Stimulated activated CD8-positive, alpha-beta memory T cell treated with anti-CD3 and anti-CD28 coated beads, Interleukin-15, amount 100 ng/mL, for 1 hour (primary cell): ENCODE results near the gene SLC51B.
"Not testable (repeated sequence)": the region's sequence is repeated elsewhere in the genome, so short reads cannot be mapped to it uniquely, and the experiment has no call there.

ENCODE experiments used
- DNase-seq: peaks from one replicate; pipeline ENCODE4 v3.0.0-alpha.2; 2020; ENCODE audit warnings: low read depth

Gene SLC51B

DNA sequence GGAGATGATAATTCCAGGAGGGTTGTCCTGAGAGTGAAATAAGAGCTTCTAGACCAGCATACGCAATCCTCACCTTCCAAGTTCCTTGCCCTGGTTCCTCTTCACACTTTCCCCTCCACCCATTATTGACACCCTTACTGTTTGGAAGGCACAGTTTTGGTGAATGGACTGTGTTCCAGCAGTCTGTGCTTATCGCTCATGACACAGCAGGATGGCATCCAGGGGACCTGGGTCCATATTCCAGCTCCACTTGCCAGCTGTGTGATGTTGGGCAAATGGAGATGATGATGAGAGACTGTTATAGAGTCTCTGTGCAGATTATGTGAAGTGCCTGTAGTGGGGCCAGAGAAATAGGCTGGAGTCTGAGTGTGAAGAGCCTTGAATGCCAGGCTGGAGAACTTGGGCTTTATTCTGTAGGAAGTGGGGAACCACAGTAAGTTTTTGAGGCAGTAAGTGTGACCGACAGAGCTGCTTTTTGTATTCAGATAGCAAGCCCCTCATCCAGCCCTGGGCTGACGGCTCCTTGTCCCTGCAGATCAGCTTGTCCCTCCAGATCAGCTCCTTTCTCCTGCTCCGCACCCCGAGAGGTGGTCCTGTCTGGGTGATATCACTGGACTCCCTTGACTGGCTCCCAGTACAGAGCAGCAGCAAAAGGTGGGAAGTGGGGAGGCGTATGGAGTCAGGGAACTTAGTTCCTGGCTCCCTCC lies 39.5 kb downstream of the SLC51B start:
- no peak for DNase-seq

DNA sequence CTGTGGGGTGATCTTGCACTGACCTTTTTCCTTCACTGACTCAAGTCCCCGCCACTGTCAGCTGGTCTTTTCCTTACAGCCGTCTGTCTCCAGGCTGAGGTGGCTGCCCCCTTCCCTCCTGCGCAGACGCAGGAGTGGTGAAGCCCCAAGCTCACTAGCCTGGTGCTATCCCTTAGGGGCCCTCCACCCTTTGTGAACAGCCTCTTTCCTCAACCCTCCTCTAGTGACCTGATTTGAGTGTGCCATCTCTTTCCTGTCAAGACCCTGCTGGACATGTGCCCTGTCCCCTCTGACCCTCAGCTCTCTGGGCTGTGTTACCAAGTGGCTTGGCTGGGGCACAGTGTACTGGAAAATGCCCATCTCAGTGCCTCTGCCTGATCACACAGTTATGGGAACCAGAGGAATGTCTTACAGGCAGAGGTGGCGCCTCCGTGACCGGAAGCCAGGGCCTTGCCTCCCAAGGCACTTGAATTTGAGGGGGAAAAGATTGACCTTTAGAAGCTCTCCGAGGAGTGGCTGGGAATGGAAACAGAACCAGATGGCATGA lies 40.1 kb downstream of the SLC51B start:
- no peak for DNase-seq

DNA sequence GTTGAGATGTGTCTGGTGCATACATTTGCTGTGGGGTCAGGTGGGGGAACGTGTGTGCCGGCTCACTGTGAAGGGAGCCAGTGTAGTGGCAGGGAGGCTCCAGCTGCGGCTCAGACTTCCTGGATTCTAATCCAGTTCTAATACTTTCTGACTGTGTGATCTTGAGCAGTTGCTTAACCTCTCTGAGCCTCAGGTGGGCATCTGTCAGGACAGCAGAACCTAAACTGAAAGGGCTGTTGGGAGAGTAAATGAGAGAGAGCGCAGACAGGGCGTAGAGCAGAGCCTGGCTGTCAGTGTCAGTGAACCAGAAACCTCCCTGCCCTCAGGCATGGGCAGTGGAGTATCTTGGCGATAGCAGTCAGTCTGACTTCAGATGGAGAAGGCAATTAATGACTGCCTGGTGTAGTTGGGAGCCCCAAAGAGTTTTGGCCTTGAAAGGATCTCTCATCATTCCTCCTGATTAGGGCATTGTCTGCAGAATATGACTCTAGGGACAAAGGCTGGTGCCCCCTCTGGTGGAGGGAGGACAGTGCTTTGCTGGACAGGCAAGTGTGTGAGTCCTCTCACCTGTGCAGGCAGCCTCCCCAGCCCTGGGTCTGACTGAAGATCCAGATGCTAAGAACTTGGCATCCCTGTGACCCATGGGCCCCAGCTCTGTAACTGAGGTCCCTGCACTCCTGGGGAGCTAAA lies 40.9 kb downstream of the SLC51B start:
- no peak for DNase-seq

DNA sequence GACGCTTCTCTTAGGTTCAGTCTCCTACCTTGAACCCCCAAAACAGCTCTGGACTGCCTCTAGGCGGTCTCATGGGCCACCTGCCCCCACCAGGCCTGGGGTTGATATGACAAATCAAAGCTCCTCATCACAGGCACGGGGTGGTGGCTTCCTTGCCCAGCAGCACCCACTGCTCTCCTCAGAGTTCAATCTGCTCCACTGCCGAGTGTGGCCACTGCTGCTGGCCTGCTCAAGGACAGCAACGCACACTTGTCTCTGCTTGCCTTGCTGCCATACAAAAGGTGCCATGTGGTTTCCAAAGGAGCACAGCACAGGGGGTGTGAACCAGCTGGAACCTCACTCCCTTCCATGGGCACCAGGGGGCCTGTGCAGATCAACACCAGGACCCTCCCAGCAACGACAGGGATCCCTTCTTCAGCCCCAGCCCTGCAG lies 41.5 kb downstream of the SLC51B start:
- no peak for DNase-seq

DNA sequence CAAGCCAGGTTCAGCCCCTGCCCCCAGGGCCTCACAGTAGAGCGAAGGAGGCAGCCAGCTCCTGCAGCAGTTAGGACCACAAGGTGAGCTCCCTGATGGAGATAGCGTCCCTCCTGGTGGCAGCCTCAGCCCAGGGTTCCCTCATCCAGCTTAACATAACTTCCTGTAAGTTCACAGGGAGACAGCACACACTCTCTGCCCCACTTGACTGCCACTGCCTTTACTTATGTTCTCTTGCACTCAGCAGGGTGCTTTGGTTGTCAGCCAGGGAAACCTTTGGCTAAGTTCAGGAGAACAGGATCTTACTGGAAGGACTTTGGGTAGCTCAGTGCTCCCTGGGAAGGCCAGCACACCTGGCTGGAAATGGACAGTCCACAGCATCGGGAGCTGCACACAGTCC lies 42.2 kb downstream of the SLC51B start:
- DNase-seq = no peak

DNA sequence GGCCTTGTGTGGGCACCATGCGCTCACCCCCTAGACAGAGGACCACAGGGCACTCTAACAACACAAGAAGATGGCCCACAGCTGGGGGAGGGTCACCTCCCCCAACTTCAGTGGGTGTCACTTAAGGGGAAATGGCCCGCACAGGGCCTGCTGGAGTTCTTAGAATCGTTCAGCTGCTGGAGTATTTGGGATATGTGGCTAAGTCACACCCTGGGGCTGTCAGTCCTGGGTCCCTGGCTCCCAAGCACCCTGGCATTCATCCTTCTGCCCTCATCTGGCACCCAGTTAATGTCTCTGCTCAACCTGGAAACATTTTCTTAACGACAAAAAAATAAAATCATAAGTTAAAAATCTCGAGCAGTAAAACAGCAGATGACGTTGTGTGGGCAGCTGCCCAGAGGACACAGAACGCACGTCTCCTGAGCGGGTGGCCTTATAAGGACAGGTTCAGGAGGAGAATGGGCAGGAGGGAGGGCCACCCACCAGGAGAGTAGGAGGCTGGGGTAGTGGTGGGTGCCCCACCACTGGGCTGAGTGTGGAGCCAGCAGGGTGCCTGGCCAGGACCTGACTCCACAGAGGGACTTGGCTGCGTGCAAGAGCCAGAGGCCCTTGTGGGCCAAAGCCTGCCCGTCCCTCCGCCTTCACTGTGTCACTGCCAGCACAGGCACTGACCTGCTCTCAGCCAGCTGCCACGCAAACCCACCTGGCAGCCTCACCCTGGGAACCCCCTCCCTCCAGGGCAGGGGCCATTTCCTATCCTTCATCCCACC lies 42.9 kb downstream of the SLC51B start:
- no peak for DNase-seq

DNA sequence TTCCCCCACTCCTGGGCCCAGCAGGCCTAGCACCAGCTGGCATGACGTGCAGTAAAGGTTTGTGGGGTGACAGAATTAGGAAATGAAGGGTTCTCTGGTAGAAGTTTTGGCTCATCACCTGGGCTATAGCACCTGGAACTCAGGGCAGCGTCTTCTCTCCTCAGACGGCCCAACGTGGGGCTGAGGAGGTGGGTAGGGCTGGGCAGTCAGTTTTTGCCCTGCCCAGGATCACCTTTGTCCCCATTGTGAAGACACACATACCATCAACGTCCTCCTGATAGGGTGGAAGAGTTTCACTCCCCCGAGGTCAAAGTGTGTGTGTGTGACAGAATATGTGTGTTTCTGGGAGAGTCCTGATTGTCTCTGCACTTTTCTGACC lies 43.4 kb downstream of the SLC51B start:
- DNase-seq = no peak

DNA sequence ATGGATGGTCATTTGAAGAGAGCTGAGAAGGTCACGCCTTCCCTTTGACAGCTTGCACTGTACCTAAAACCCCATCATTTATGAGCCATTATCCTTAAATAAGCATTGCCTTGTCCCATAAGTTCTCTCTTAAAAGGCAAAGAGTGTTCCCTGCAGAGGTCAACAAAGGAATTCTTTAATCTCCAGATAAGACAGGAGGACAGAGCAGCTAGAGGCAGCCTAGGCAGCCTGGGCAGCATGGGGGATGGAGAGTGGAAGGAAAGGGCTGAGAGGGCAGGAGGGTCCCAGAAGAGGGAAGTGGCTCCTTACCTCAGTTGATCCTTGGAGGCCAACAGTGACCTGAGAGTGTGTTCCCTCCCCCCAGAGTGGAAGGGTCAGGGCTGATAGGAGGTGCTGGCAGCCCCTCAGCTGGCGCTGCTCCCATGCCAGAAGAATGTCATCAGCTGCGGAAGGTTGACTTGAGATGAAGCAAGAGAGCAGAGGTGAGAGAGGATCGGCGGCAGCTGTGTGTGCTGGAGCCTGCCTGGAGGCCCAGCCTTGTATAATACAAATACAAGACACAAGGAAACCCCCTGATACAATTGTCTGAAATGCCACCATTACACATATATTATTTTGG lies 44.1 kb downstream of the SLC51B start:
- no peak for DNase-seq

DNA sequence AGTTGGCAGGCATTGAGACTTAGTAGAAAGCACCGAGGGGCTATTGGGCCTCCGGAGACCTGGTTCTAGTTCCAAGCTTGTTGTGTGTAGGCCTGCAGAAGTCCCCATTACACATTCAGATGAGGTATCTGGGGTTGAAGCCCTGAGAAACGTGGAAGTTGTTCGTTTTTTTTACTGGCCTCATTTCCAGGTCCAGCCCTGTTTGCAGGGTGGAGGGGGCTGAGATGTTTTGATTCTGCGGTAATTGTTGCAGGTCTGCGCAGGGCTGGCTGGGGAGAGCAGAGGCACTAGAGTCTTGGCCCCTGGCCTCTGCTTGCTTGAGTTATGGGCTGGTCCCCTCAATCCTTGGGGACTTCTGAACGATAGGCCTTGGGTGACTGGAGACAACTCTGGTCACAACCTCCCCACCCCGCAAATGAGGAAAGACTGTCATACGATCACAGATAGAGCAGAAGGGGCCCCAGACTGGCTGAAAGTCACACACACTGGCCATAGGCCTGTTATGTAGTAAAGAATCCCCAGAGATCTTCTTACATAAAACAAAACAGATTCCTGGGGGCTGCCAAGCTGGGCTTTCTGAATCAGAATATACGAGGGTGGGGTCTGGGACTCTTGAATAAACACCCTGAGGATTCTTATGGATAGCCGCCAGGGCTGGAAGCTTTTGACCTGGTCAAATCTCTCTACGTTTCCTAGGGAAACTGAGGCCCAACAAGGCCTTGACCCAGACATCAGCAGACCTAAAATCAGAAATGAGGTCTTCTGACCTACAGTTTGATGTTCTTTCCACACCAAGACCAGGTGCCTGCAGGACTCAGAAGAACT lies 47.0 kb downstream of the SLC51B start:
- DNase-seq = no peak

DNA sequence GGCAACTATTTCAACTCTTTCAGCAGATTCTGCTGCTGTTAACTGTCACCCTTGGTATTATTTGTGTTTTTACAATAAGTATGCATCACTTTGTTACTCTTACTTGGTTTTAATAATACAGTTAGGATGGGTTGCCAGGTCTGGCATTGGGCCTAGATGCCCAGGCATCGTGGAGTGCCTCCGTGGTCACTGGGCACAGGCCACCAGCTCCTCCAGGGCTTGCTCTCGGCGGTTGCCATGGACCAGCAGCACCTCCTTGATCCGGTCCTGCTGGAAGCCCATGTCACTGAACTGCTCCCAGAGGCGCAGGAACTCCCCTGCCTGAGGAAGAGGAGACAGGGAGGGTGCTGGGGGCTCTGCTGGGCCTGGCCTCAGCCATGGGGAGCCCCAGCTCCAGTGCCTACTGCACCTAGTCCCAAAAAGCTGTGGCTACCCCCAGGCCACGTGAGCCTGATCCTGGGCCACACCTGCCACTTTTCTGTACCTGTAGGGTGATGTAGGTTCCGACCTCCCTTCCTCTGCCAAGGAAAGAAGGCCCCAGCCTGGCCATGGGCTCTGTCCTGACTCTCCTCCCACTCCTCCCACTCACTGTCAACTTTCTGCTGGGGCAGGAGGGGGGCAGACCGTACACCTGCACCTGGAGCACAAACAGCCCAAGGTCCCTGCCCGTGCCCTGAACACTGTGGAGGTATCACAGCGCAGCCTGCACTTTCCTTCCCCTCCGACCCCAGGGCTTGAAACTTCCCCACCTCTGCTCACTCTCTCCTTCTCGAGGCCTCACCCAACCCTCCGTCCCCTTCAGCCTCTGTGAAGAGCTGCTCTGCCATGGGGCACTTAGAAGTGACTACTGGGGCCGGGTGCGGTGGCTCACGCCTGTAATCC lies 48.0 kb downstream of the SLC51B start:
- DNase-seq = no peak

DNA sequence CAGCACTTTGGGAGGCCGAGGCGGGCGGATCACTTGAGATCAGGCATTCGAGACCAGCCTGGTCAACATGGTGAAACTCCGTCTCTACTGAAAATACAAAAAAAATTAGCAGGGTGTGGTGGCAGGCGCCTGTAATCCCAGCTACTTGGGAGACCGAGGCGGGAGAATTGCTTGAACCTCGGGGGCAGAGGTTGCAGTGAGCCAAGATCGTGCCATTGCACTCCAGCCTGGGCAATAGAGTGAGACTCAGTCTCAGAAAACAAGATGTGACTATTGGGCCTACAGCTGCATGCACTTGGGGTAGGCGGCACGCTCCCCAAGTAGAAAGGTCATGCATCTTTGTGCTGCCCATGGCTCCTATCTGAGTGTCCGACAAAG lies 48.6 kb downstream of the SLC51B start:
- not testable (repeated sequence) for DNase-seq

DNA sequence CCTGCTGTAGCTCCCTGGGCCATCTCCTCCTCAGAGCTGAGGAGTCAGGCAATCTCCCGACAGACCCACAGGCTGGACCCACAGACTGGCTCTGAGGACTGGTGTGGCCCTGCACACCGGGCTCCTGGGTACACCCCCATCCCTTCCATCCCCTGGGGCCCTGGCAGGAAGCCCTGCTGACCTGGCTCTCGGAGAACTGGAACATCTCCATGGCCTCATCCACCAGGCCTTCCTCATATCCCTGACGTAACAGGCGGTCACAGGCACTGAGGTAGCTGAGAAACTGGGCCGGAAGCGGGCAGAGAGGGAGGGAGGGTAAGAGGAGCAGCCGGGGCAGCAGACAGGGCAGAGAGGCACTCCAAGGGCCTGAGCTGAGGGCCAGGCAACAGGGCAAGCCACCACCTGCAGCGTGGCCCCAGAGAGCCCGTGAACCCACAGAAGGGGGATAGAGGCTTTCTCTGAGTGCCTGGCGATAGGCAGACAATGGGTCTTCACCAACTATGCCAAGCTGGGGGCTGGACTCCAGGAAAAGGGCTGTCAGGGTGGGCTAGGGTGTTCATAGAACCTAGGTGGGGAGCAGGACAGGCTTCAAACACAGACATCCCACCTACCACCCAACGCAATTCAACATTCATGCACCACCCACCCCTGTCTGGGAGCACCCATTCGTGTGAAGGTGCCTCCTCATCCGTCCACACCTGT lies 49.3 kb downstream of the SLC51B start:
- no peak for DNase-seq

DNA sequence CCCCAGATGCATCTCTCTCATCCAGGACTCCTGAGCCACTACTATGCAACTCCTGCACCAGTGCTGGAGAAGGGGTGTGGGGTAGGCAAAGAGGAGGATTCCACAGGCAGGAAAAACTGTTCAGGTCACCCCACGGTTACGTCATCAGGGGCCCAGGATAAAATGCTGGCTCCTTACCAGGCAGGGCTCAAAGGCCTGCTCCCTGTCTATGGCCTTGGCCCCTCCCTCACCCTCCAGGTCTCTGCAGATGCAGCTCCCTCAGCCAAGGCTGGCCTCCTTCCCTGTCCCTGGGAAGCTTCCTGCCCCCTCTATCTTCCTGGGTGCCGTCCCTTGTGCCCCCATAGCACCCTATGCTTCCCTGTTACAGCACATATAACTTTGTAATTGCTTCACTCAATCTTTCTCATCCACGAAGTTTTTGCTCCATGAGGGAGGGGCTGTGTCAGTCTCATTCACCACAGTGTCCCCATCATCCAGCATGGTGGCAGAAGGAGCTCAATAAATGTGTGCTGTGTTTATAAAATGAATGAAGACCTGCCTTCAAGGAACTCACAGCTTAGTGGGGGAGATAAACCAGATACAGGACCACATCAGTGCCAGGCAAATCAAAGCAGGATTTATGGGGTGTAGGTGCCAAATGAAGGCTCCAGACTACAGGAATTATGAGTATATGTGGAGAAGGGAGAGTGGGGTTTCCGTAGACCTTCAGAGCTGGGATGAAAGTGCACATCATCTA lies 50.0 kb downstream of the SLC51B start:
- no peak for DNase-seq

DNA sequence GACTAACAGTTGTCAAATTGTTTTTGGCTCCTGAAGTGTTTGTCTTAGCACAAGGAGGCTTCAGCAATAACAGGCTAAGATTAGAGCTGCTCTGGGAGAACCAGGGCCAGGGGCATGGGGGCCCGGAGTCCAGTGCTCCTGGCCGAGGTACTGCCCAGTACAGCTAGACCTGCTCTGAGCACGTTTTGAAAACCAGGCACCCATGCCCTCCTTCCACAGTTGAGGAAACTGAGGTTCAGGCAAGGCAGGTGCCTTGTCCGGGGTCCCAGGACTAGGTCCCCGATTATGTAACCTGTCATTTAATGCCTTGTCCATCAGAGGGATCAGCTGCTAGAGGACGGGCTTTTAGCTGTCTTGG lies 50.5 kb downstream of the SLC51B start:
- no peak for DNase-seq

DNA sequence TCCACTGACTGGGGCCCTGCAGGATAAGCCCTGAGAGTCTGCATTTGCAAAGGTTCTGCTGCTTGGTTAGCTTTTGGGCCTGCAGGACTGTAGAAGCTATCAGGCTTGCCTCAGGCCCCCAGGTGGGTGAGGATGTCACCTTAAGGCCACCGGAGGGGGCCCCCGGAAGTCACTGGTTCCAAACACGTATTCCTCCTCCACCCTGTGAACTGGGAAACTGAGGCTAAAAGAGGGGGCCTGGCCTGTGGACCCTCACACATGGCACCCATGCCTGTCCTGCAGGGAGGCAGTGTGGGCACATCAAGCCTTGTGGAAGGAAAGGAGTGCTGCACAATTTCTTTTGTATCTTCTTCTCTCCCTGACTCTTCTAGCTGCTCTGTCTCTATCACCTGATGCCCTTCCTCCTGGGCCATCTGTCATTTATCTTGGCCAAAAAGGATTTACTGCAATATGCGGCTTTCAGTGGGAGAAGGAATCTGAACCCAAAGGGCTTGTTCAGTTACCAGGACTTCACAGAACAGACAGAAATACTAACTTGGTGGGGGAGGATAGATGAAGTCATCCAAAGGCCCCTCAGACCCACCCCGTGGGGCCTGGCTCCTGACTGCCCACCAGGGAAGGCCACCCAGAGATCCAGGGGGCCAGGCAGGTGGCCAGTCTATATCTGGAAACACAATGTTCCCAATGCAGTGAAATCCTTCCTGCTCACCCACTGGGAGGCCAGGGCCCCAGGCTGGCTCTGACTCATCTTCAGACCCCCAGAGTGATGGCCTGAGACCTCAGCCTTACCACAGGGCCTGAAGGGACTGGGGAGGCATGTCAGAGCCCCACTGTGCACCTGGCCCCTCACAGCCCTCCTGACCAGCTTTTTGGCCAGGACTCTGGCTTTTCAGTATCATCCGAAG lies 51.5 kb downstream of the SLC51B start:
- DNase-seq = no peak

DNA sequence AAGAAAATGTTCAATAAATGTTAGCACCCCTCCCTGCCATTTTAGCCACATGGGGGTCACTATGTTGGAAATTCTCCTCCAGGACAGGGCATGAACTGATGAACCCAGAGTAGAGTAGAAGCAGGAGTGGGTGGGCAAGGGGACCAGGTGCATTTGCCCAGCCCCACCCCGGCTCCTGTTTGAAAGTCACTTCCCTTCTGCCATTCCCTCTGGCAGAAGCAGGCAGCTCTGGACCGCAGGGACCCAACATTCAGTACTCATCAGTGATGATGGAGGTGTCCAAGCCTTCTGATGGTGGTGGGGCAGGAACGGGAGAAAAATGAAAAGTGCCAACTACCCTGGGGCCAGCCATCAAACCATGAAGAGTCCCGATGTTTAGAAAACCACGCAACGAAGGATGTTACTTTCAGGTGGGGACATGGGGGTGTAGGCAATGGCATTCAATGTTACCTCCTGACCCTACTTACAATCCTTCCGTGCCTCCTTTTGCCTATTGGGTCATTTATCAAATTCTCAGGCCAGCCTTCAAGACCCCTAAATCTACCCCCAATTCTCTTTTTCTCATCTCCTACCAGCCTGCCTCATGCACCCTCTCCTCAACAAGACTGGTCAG lies 52.6 kb downstream of the SLC51B start:
- DNase-seq = no peak

DNA sequence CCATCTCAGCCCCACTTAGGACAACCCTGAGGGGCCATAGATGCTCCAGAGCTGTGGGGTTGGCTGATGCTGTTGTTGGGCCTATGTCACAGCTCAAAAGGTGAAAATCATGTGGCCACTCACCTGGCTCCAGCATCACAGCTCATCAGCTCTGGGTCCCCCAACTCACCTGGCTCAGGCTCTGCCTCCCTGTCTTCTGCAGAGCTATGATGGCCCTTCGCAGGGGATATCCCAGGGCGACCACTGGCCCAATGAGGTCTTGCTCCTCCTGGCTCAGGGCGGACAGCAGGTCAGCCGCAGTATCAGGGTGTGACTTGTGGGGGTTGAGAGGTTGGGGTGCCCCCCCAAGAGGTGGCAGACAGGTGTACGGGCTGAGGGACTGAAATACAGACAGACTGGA lies 54.1 kb downstream of the SLC51B start:
- DNase-seq = no peak

DNA sequence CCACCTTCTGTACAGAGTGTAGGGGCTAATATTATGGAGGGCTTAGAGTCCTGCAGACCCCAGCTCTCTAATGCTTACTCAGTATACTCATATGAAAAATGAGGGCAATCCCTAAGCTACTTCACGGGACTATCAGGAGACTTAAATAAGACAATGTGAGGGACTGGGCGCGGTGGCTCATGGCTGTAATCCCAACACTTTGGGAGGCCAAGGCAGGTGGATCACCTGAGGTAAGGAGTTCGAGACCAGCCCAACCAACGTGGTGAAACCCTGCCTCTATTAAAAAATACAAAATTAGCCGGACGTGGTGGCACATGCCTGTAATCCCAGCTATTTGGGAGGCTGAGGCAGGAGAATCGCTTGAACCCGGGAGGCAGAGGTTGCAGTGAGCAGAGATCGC lies 54.6 kb downstream of the SLC51B start:
- not testable (repeated sequence) for DNase-seq
